GM21529 (cell line): ENCODE measurements around the gene VPS51.

Experiments used
- ATAC-seq: cut with Tn5 transposase; IDR thresholded peaks from one replicate; pipeline ENCODE4 v1.9.1; 2021; ENCODE audit not compliant: unreplicated experiment

VPS51 gene

GRCh38 chr11:65071907-65072630, 23.9 kb upstream of the VPS51 start:
- no peak for ATAC-seq

- no peak for ATAC-seq
These were observed 23.4 kb upstream of the VPS51 start for GRCh38 chr11:65072631-65072966.

GRCh38 chr11:65077451-65077850, 18.6 kb upstream of the VPS51 start:
- ATAC-seq = no peak

GRCh38 chr11:65078151-65078550, 17.9 kb upstream of the VPS51 start:
- peak; percentile 42 for ATAC-seq

GRCh38 chr11:65078786-65079342, 17.1 kb upstream of the VPS51 start:
- ATAC-seq = no peak

GRCh38 chr11:65083134-65083833, 12.7 kb upstream of the VPS51 start:
- ATAC-seq = peak; percentile 10

- peak; percentile 72 for ATAC-seq
These were observed 12.0 kb upstream of the VPS51 start, which contains the start of the genes CDCA5 and ZFPL1 for GRCh38 chr11:65083834-65084597. Gene CDCA5, minus strand, starts transcription at chr11:65084040. Its CDS starts 62 bp downstream, at chr11:65083978. Gene ZFPL1, plus strand, starts transcription at chr11:65084222. Its CDS starts 477 bp downstream, at chr11:65084699.

GRCh38 chr11:65084598-65085375, 11.2 kb upstream of the VPS51 start:
- ATAC-seq = no peak

GRCh38 chr11:65085446-65085845, 10.6 kb upstream of the VPS51 start:
- ATAC-seq = no peak

GRCh38 chr11:65086809-65087208, 9.2 kb upstream of the VPS51 start:
- no peak for ATAC-seq

- no peak for ATAC-seq
These were observed 8.8 kb upstream of the VPS51 start for GRCh38 chr11:65087216-65087615.

GRCh38 chr11:65087827-65088226, 8.2 kb upstream of the VPS51 start:
- ATAC-seq = no peak

GRCh38 chr11:65089621-65090020, 6.4 kb upstream of the VPS51 start:
- no peak for ATAC-seq

- ATAC-seq = no peak
These were observed 5.4 kb upstream of the VPS51 start for GRCh38 chr11:65090628-65091027.

GRCh38 chr11:65095427-65095826, 587 bp upstream of the VPS51 start:
- ATAC-seq = no peak

GRCh38 chr11:65096926-65097325, 912 bp downstream of the VPS51 start:
- ATAC-seq = no peak

- ATAC-seq = no peak
These were observed 4.8 kb downstream of the VPS51 start for GRCh38 chr11:65100674-65101350.

- no peak for ATAC-seq
These were observed 6.4 kb downstream of the VPS51 start for GRCh38 chr11:65102142-65103095.

GRCh38 chr11:65103476-65103875, 7.5 kb downstream of the VPS51 start:
- no peak for ATAC-seq
